Testis (tissue), 5 donors: ENCODE results near the gene CHTF18. TPM values are rescaled to one million over a fixed set of nuclear protein-coding genes. Genes with fewer than 3 reads are reported as not detected.

Source experiments
- DNase-seq: peaks from one replicate; pipeline ENCODE4 v3.0.0-alpha.2; 2019
- H3K27ac ChIP-seq, 2 donors: fragments of 200-600 bp; sonication (generic); one replicate each; pipeline ENCODE4 v1.5.1; 2019
- H3K27me3 ChIP-seq: fragments of 200-600 bp; sonication (generic); one replicate; pipeline ENCODE4 v1.5.1; 2019
- H3K36me3 ChIP-seq: fragments of 200-600 bp; sonication (generic); one replicate; pipeline ENCODE4 v1.5.1; 2017; ENCODE audit warnings: low read depth; ENCODE audit errors: missing control alignments
- H3K4me1 ChIP-seq: fragments of 200-600 bp; sonication (generic); one replicate; pipeline ENCODE4 v1.5.1; 2019
- H3K4me3 ChIP-seq, 2 donors: fragments of 200-600 bp; sonication (generic); one replicate each; pipeline ENCODE4 v1.5.1; 2017 to 2019
- H3K9me3 ChIP-seq: fragments of 200-600 bp; sonication (generic); one replicate; pipeline ENCODE4 v1.5.1; 2017
- POLR2A ChIP-seq: fragments of 450-650 bp; IDR thresholded peaks from one replicate; pipeline ENCODE4 v1.6.1; 2017; ENCODE audit warnings: antibody characterized with exemption, mild to moderate bottlenecking, moderate library complexity
- WGBS, 2 donors: methylation state at CpG; one replicate each; pipeline ENCODE4 v1.1.5; 2018; 5-methylcytosine and 5-hydroxymethylcytosine counted together
- intact Hi-C: fragments of 100-400 bp; cut with DNase I; formaldehyde crosslinking; loops from one replicate; pipeline ENCODE4 v1.15.1; 2023; ENCODE audit warnings: low total_unique reads
- long read RNA-seq, 2 donors: transcript quantifications; one replicate each; lab custom pipeline, GENCODE V29; 2026
- polyA plus RNA-seq: library from polyadenylated mRNA; stranded (reverse); fragments of 350-450 nt; fragmentation: Illumina TruSeq; extraction: RNeasy Lipid Tissue Mini Kit (QIAGEN cat#74804); gene quantifications from one replicate; pipeline ENCODE4 v1.2.3, GENCODE V29; 2014; ENCODE audit warnings: low read depth, low replicate concordance; ENCODE audit not compliant: insufficient read depth
- total RNA-seq, 2 donors: library from RNA; depleted of rRNA; stranded (reverse); fragments of >200 nt; gene quantifications; one replicate each; pipeline ENCODE4 v1.2.3, GENCODE V29; 2016
- TF ChIP-seq, protein P1 (sequence below), 3 experiments: fragments of 450-650 bp in 2 of 3; fragments of 200-600 bp in 1 of 3; sonication (generic) in 1 of 3; IDR thresholded peaks; one replicate each; pipeline ENCODE4 v1.5.1; 2016 to 2019; ENCODE audit warnings: antibody characterized with exemption in 3 of 3, mild to moderate bottlenecking in 2 of 3, moderate library complexity in 1 of 3

CHTF18 gene
- 10 to 100 TPM; 90.6 to 95.0 TPM for total RNA-seq
- polyA plus RNA-seq = 32.5 TPM
- long read RNA-seq, donor 1, partial matches to known transcripts = 0 of 2 reads
- long read RNA-seq, donor 1, other reads (novel, unspliced or antisense) = 0 of 2 reads
- long read RNA-seq, donor 2, partial matches to known transcripts = 0 of 2 reads
- long read RNA-seq, donor 2, other reads (novel, unspliced or antisense) = 0 of 2 reads

DNA sequence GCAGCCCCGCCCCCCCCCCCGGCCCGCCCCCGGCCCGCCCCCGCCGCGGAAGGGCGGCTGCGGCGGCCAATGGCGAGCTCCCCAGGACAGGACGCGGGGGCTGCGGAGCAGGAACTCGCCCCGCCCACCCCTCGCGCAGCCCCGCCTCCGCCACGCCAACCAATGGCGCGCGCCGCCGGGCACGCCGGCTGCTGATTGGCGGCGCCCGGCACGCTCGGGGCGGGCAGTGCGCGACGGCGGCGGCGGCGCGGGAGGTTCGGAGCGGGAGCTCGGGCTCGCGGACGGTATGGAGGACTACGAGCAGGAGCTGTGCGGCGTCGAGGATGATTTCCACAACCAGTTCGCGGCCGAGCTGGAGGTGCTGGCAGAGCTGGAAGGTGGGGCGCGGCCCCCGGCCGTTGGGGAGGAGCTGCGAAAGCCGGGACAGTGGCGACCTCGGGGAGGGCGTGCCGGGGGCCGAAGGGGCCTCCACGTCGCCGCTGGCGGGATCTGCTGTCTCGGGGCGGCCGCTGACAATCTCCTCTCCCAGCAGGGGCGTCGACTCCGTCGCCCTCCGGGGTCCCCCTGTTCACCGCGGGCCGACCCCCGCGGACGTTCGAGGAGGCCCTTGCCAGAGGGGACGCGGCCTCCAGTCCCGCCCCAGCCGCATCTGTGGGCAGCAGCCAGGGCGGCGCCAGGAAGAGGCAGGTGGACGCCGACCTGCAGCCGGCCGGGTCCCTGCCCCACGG lies at the start of gene CHTF18:
Gene CHTF18, plus strand, starts transcription at position 222 of the 728 bp plus-strand sequence. Its CDS starts 65 bp downstream, at position 287.
- WGBS, 2 donors = 2 to 4% methylated on average over 5 to 44 of the region's 97 CpGs
- intact Hi-C loops = no loop called here

DNA sequence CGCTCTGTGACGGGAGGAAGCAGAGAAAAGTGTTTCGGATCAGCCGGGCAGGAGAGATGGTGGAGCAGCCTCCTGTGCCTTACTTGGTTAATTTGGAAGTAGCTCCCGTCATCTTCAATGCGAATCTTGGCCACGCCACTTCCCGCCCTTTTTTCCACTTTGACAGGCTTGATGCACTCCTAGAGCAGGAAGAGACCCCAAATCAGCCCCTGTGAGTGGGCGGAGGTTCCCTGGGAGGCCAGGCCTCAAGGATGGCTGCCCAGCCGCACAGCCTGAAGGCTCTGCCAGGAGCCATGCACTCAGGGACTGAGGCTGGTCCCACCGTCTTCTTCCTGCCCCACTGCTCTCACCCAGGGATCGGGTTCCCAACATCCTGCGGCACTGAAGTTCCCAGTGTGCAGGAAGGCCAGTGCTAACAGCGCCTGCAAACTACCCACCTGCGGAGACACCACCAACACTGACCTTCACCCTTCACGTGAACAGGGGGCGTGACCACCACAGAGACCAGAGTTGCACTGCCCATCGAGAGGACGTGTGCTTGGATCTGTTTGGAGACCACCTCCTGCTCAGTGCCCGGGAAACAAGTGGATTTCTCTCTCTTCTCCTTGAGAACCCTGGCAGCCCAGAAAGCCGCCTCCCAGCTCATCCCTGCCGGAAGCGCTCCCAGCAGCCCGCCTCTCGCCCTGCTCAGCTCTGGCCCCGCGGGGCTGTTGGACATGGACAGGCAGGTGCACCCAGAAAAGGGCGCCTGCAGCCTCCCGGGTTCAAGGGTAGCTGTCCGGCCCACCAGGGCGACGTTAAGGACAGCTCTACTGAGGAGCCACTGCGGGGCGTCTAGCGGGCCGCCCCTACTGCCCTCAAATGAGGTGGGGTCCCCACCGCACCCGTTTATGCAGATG lies 48.6 kb upstream of the CHTF18 start:
- WGBS, 2 donors = 33 to 50% methylated on average over 10 to 38 of the region's 38 CpGs
- H3K27me3 ChIP-seq = no peaks in the 10 kb centered on the region
- peaks cover 14% of the 10 kb centered on the region for H3K4me1 ChIP-seq
- intact Hi-C loops = loop anchor here (2.0 kb wide), 1 partner anchor 57 kb away; no protein-coding TSS in a partner anchor
- no peaks in the 10 kb centered on the region for H3K36me3 ChIP-seq
- peak overlapping the region; percentile 74 to 91 for H3K4me3 ChIP-seq
- no peak overlapping the region for H3K27ac ChIP-seq
- DNase-seq = no peak
- TF ChIP-seq, protein P1, sequence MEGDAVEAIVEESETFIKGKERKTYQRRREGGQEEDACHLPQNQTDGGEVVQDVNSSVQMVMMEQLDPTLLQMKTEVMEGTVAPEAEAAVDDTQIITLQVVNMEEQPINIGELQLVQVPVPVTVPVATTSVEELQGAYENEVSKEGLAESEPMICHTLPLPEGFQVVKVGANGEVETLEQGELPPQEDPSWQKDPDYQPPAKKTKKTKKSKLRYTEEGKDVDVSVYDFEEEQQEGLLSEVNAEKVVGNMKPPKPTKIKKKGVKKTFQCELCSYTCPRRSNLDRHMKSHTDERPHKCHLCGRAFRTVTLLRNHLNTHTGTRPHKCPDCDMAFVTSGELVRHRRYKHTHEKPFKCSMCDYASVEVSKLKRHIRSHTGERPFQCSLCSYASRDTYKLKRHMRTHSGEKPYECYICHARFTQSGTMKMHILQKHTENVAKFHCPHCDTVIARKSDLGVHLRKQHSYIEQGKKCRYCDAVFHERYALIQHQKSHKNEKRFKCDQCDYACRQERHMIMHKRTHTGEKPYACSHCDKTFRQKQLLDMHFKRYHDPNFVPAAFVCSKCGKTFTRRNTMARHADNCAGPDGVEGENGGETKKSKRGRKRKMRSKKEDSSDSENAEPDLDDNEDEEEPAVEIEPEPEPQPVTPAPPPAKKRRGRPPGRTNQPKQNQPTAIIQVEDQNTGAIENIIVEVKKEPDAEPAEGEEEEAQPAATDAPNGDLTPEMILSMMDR (IDR thresholded peaks at IDR 0.05) = no peak
- no peak for TF ChIP-seq POLR2A
- H3K9me3 ChIP-seq = no peaks in the 10 kb centered on the region

More for the DNA sequence above, at the start of gene CHTF18:
- Histone ChIP-seq H3K4me1 (peaks cover 21% of the 10 kb centered on the region), H3K36me3 (no peaks in the 10 kb centered on the region), H3K4me3 (peak within 1 kb of the TSS; percentile 80 to 85), H3K27ac (no peak within 1 kb of the TSS), H3K9me3 (no peaks in the 10 kb centered on the region), H3K27me3 (no peaks in the 10 kb centered on the region)
- TF ChIP-seq, protein P1 (IDR thresholded peaks at IDR 0.05) = no peak
- TF ChIP-seq POLR2A = no peak
- peak; percentile 93 for DNase-seq

DNA sequence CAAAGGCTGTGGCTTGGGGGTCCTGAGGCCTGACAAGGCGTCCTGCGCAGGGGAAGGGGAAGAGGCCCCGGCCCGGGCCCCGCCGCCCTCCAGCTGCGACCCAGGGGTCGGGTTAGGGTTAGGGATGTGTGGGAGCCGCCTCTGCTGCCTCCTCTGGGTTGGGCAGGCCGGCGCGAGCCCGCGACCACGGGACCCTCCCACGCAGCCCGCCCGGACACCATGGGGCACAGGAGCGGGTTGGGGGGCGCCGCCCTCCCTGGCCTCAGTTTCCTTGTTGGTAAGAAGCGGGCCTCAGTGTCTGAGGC lies 48.0 kb upstream of the CHTF18 start:
- DNase-seq = no peak
- Histone ChIP-seq H3K27ac (peak overlapping the region in 1 of 2 donors; percentile 19), H3K4me1 (peaks cover 14% of the 10 kb centered on the region), H3K9me3 (no peaks in the 10 kb centered on the region), H3K27me3 (no peaks in the 10 kb centered on the region), H3K4me3 (peak overlapping the region; percentile 74 to 91), H3K36me3 (no peaks in the 10 kb centered on the region)
- intact Hi-C loops = loop anchor here (2.0 kb wide), 1 partner anchor 58 kb away; no protein-coding TSS in a partner anchor
- TF ChIP-seq POLR2A = no peak
- TF ChIP-seq, protein P1 (IDR thresholded peaks at IDR 0.05) = no peak
- 0% methylated on average over 7 to 9 of the region's 22 CpGs for WGBS, 2 donors

DNA sequence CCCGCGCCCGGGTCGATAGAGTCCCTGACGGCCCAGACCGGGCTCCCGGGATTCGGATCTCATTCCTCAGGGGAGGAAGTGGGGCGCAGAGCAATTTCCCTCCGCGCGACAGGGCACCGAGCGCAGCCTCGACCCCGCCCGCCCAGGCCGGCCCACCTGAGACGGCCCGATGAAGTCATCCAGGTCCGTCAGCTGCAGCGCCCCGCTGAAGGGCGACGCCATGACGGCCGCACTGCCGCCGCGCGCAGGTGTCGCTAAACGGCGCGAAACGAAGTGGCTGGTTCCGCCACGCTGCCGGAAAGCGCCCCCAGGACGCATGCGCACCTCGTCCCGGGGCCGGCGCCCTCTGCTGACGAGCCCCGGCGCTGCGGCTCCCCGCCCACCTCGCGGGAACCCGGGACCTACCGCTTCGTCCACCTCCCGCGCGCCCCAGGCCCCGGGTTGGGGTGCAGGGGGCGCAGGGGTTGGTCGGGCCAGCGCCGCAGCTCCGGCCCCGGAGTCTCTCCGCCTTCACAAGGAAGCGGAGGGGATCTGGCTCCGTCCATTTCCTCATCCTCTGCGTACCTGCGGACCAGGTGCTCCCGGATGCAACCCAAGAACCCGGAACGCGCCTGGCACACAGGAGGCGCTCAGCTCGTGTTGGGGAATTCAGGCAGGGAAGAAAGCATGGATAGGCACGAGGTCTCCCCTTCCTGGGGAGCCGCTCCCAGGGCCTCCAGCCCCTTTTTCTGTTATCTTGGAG lies 47.5 kb upstream of the CHTF18 start, which contains the start of gene CIAO3:
Gene CIAO3, minus strand, starts transcription at position 234 of the 742 bp plus-strand sequence. Its CDS starts 12 bp downstream, at position 222.
- Histone ChIP-seq H3K27ac (peak within 1 kb of the TSS in 1 of 2 donors; percentile 19), H3K9me3 (no peaks in the 10 kb centered on the region), H3K4me3 (peak within 1 kb of the TSS; percentile 74 to 91), H3K4me1 (peaks cover 14% of the 10 kb centered on the region), H3K36me3 (no peaks in the 10 kb centered on the region), H3K27me3 (no peaks in the 10 kb centered on the region)
- DNase-seq = peak; percentile 88
- intact Hi-C loops = loop anchor here (2.0 kb wide), 1 partner anchor 58 kb away; no protein-coding TSS in a partner anchor
- 0 to 1% methylated on average over 1 to 44 of the region's 79 CpGs for WGBS, 2 donors
- no peak for TF ChIP-seq POLR2A
- TF ChIP-seq, protein P1 (IDR thresholded peaks at IDR 0.05) = peak; percentile 90 to 99 (median 98)
